ENCODE data around the gene CUTA. TPM values are rescaled to one million over a fixed set of nuclear protein-coding genes. Genes with fewer than 3 reads are reported as not detected.
"Not testable (repeated sequence)": the region's sequence is repeated elsewhere in the genome, so short reads cannot be mapped to it uniquely, and the experiment has no call there.

The CUTA gene
- total RNA-seq, 1 experiment from 2014 or later = 230 TPM

DNA sequence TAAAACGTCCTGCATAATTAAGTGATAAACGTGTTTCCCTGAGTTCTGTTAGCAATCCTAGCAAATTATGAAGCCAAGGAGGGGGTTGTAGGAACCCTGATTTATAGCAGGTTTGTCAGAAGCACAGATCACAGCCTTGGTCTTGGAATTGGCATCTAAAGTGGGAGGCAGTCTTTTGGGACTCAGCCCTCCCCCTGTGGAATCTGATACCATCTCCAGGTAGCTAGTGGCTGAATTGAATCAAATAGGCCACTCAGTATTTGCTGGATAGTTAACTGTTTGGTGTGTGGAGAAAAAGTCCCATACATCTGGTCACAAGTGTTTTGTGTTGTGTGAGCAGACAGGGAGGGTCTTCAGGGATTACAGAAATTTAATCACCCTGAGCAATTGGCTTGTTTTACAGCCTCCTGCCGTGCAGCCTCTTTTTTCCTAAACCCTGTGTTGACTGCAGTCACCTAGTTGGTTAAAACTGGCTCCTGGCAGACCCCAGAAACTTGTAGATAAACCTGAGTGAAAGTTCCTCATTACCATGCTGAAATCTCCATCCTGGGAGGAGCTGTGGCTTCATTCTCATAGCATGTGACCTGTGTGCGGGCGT, 45.3 kb downstream of the CUTA start:
- DNase-seq (ENCODE audit: low read depth) = no peak

DNA sequence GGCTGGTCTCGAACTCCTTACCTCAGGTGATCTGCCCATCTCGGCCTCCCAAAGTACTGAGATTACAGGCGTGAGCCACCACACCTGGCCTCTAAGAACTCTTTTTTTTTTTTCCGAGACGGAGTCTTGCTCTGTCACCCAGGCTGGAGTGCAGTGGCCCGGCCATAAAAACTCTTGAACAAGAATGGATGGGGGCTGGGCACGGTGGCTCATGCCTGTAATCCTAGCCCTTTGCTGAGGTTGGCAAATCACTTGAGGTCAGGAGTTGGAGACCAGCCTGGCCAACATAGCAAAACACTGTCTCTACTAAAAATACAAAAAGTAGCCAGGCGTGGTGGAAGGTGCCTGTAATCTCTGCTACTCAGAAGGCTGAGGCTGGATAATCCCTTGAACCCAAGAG, 46.0 kb downstream of the CUTA start:
- DNase-seq (ENCODE audit: low read depth) = not testable (repeated sequence)

GRCh38 chr6:33367715-33368025, 50.2 kb downstream of the CUTA start:
- DNase-seq (ENCODE audit: low read depth) = not testable (repeated sequence)

DNA sequence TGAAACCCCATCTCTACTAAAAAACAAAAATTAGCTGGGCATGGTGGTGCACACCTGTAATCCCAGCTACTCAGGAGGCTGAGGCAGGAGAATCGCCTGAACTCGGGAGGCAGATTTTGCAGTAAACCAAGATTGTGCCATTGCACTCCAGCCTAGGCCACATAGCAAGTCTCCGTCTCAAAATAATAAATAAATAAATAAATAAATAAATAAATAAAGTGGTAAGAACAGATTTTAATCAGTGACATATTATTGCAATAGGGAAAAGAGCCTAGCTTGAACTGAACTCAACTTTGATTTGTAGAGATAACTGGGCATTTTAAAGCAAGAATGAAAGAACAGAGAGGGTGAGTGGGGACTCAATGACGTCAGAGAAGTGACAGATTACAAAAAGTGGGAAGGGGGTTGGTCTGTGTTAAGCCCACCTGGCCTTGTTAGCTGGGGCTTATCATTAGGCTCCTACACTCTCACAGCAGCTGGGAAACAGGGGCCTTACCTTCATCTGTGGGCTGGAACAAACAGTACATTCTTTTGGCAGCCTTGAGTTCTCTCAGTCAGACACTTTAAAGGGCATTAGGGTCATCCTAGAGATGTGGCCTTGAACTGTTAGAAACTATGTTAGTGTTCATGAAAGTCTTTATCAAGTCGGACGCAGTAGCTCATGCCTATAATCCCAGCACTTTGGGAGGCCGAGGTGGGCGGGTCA, 50.7 kb downstream of the CUTA start:
- DNase-seq (ENCODE audit: low read depth) = no peak

Other genes starting within 250 kb of the CUTA start
- 0.96 and 1.1 TPM in 2 replicates for gene COL11A2, start 225.6 kb downstream of the CUTA start, total RNA-seq (2014; rRNA removed)
- gene RXRB, start 217.4 kb downstream of the CUTA start, total RNA-seq (2014; rRNA removed) = 17.4 and 23.0 TPM in 2 replicates
- 91.9 and 104 TPM in 2 replicates for gene SLC39A7, start 217.2 kb downstream of the CUTA start, total RNA-seq (2014; rRNA removed)
- 7.9 and 9.1 TPM in 2 replicates for gene HSD17B8, start 213.5 kb downstream of the CUTA start, total RNA-seq (2014; rRNA removed)
- gene RING1, start 209.6 kb downstream of the CUTA start, total RNA-seq (2014; rRNA removed) = 17.4 and 22.2 TPM in 2 replicates
- 40.0 and 51.0 TPM in 2 replicates for gene VPS52, start 146.2 kb downstream of the CUTA start, total RNA-seq (2014; rRNA removed)
- gene RPS18, start 146.0 kb downstream of the CUTA start, total RNA-seq (2014; rRNA removed) = 2,111 and 2,414 TPM in 2 replicates
- gene B3GALT4, start 141.0 kb downstream of the CUTA start, total RNA-seq (2014; rRNA removed) = 0.06 and 0.19 TPM in 2 replicates
- 83.7 and 98.3 TPM in 2 replicates for gene WDR46, start 128.9 kb downstream of the CUTA start, total RNA-seq (2014; rRNA removed)
- 67.6 and 82.1 TPM in 2 replicates for gene PFDN6, start 128.5 kb downstream of the CUTA start, total RNA-seq (2014; rRNA removed)
- gene RGL2, start 119.2 kb downstream of the CUTA start, total RNA-seq (2014; rRNA removed) = 20.6 and 24.4 TPM in 2 replicates
- 44.9 and 57.9 TPM in 2 replicates for gene TAPBP, start 104.0 kb downstream of the CUTA start, total RNA-seq (2014; rRNA removed)
- gene ZBTB22, start 100.4 kb downstream of the CUTA start, total RNA-seq (2014; rRNA removed) = 10.1 and 15.0 TPM in 2 replicates
- gene DAXX, start 95.1 kb downstream of the CUTA start, total RNA-seq (2014; rRNA removed) = 51.6 and 64.3 TPM in 2 replicates
- 97.6 and 98.5 TPM in 2 replicates for gene KIFC1, start 26.3 kb downstream of the CUTA start, total RNA-seq (2014; rRNA removed)
- gene PHF1, start 7.1 kb downstream of the CUTA start, total RNA-seq (2014; rRNA removed) = 39.3 and 49.7 TPM in 2 replicates
- gene SYNGAP1, start 2.0 kb upstream of the CUTA start, total RNA-seq (2014; rRNA removed) = 2.4 and 4.2 TPM in 2 replicates
- 5.5 and 5.7 TPM in 2 replicates for gene ZBTB9, start 36.5 kb upstream of the CUTA start, total RNA-seq (2014; rRNA removed)
- 18.5 and 19.3 TPM in 2 replicates for gene BAK1, start 162.2 kb upstream of the CUTA start, total RNA-seq (2014; rRNA removed)
- gene ITPR3, start 203.2 kb upstream of the CUTA start, total RNA-seq (2014; rRNA removed) = 48.6 and 50.1 TPM in 2 replicates

All from LHCN-M2 (cell line).